Measurements from ENCODE around the gene NCKIPSD.

NCKIPSD gene

DNA sequence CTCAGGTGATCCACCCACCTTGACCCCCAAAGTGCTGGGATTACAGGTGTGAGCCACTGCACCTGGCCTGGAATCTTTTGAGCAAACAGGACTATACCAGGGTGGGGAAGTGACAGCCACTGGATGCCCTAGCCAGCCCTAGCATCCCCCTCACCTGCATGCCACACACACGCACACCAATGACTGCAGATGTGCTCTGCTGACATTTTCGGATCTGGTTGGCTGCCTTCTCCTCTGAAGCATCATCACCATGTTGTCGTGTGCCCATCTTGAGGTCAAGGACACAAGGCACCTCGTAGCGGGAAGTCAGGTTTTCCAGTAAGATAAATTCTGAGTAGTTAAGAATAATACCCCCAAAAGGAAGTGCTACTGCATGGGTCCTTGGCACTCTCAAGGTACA is 3.7 kb upstream of the NCKIPSD start:
- DNase-seq (ENCODE audit: low spot score), result no peak
- peak overlapping the region; percentile 85 for H3K27ac ChIP-seq
- TF ChIP-seq, protein P1, sequence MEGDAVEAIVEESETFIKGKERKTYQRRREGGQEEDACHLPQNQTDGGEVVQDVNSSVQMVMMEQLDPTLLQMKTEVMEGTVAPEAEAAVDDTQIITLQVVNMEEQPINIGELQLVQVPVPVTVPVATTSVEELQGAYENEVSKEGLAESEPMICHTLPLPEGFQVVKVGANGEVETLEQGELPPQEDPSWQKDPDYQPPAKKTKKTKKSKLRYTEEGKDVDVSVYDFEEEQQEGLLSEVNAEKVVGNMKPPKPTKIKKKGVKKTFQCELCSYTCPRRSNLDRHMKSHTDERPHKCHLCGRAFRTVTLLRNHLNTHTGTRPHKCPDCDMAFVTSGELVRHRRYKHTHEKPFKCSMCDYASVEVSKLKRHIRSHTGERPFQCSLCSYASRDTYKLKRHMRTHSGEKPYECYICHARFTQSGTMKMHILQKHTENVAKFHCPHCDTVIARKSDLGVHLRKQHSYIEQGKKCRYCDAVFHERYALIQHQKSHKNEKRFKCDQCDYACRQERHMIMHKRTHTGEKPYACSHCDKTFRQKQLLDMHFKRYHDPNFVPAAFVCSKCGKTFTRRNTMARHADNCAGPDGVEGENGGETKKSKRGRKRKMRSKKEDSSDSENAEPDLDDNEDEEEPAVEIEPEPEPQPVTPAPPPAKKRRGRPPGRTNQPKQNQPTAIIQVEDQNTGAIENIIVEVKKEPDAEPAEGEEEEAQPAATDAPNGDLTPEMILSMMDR (conservative IDR thresholded peaks at IDR 0.05; ENCODE audit: low read depth), result no peak
- POLR2A ChIA-PET (ENCODE audit: low non-redundant PET), result no interaction called here
- CTCF ChIA-PET, result no interaction called here

DNA sequence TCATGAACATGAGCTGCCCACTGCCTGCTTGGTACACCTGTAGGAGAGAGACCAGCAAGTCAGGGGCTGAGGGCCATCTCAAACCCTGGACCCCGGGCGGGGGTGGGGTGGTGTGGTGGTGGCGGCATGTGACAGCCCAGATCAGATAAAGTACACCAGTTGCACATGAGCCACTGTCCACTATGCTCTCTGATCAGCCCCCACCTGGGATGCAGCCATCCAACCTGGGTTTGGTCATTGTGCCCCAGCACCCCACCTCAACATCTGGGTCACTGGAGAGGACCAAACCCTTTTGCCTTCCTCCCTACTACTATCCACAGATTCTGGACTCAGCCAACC is 3.0 kb upstream of the NCKIPSD start:
- POLR2A ChIA-PET (ENCODE audit: low non-redundant PET), result no interaction called here
- CTCF ChIA-PET, result no interaction called here

DNA sequence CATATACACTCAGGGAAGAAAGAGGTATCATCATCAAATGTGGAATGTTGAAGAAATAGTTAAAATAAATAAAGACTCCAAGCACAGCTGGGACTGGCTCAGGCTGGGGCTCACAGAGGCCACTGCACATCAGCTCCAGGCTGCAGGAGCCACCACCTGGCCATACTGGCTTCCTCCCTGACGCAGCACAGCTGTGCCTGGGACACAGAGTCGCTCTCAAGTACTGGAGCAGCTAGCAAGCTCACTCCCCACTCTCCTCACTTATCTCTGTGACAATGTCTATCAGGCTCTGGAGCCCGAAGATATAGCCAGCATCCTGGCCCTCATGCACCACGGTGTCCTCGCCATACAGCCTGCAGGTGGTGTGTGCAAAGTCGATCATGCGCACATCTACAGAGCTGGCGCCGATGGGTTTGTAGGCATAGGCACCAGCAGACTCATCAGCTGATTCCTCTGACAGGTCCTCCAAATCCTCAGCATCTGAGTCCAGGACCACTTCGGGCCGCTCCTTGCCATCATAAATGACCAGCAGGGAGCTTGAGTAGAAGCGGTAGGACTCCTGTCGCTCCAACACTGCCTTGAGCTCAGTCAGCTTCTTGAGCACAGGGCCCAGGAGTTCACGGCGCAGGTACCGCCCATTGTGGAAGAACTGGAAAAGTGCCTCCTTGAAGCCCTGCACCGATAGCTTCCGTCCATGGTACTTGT is 2.5 kb upstream of the NCKIPSD start:
- ChIA-PET POLR2A (ENCODE audit: low non-redundant PET) (no interaction called here), CTCF (no interaction called here)
- peak overlapping the region; percentile 85 for H3K27ac ChIP-seq
- TF ChIP-seq, protein P1 (conservative IDR thresholded peaks at IDR 0.05; ENCODE audit: low read depth), result no peak
- DNase-seq (ENCODE audit: low spot score), result no peak

More for the DNA sequence above, 3.0 kb upstream of the NCKIPSD start:
- no peak for DNase-seq (ENCODE audit: low spot score)
- TF ChIP-seq, protein P1 (conservative IDR thresholded peaks at IDR 0.05; ENCODE audit: low read depth), result no peak
- H3K27ac ChIP-seq, result peak overlapping the region; percentile 85

DNA sequence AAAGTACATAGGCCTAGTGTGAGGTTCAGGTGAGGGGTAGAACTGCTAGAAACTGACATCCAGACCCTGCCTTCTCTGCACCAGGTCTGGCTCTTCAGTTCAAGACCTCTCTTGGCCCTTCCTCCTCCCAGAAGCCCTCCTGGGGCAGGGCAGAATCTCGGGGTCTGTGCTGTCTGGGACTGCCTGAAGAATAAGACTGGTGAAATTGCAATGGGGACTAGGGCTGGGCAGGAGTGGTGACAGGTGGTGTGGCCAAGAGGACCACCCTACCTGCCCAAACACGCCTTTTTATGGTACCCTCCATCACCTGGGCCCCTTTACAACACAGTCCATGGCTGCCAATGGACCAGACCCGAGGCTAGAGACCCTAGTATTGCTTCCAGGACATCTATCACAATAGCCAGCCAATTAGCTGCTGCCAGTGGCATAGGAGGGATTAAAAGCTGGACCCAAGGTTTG is 1.5 kb upstream of the NCKIPSD start:
- CTCF ChIA-PET, result no interaction called here
- H3K27ac ChIP-seq, result peak overlapping the region; percentile 85
- DNase-seq (ENCODE audit: low spot score), result no peak
- TF ChIP-seq, protein P1 (conservative IDR thresholded peaks at IDR 0.05; ENCODE audit: low read depth), result no peak
- POLR2A ChIA-PET (ENCODE audit: low non-redundant PET), result no interaction called here

DNA sequence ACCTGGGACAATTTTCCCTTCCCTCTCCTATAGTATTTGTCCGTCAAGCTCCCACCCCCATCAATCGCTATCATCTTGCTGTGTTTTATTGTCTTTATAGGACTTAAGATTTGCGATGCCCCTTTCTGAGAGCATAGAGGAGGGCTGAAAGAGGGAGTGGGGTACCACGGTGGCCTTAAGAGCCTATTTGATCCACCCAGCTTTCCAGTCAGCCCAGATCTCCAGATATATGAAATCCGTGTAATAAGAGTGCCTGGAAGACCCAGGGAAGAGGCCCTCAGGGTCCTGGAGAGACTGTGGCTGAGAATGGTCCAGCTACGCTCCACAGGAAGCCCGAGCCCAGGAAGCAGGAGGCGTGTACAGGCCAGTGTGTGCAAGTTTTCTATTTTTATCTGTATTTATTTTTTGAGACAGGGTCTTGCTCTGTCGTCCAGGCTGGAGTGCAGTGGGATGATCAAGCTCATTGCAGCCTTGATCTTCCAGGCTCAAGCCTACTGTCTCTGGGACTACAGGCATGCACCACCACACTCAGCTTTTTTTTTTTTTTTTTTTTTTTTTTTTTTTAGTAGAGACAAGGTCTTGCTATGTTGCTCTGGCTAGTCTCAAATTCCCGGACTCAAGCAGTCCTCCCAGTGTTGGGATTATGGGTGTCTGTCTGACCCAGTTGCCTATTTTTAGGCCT is 964 bp upstream of the NCKIPSD start:
- no peak for DNase-seq (ENCODE audit: low spot score)
- TF ChIP-seq, protein P1 (conservative IDR thresholded peaks at IDR 0.05; ENCODE audit: low read depth), result no peak
- H3K27ac ChIP-seq, result peak overlapping the region; percentile 85
- ChIA-PET CTCF (no interaction called here), POLR2A (ENCODE audit: low non-redundant PET) (no interaction called here)

DNA sequence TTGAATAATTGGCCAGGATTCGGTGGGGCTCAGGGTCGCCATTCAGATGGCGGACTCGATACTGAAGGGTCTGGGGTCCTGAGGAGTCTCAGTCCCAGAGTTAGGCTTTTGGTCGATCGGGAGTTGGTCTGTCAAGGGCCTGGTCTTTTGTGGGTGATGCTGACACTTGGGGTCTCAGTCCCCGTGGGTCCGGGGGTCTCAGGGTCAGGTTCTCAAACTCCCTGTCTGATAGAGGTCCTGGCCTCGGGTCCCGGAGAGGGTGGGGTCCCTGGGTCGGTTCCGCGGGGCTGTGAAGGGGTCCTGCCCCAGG is 467 bp downstream of the NCKIPSD start:
- ChIA-PET CTCF (interaction anchor here (1.0 to 1.2 kb wide), 3 partner anchors 15 to 57 kb away, joined by 4 to 5 read pairs (median 5); no protein-coding TSS in a partner anchor), POLR2A (ENCODE audit: low non-redundant PET) (interaction anchor here (0.6 kb wide), 1 partner anchor 29 kb away, joined by 3 read pairs; no protein-coding TSS in a partner anchor)
- TF ChIP-seq, protein P1 (conservative IDR thresholded peaks at IDR 0.05; ENCODE audit: low read depth), result no peak
- no peak for DNase-seq (ENCODE audit: low spot score)
- peak overlapping the region; percentile 85 for H3K27ac ChIP-seq
